Activated CD8-positive, alpha-beta memory T cell treated with anti-CD3 and anti-CD28 coated beads for 1 hour (primary cell): ENCODE data around the gene KPNA4.
"Not testable (repeated sequence)": the region's sequence is repeated elsewhere in the genome, so short reads cannot be mapped to it uniquely, and the experiment has no call there.

ENCODE experiments used
- DNase-seq, 2 donors: peaks; one replicate each; pipeline ENCODE4 v3.0.0-alpha.2; 2020; ENCODE audit warnings: low read depth in 1 of 2; ENCODE audit errors: extremely low read depth in 1 of 2

KPNA4 gene

GRCh38 chr3:160516391-160516790 lies 49.0 kb downstream of the KPNA4 start:
- not testable (repeated sequence) for DNase-seq

- no peak for DNase-seq
Observed at GRCh38 chr3:160501325-160501724, 64.0 kb downstream of the KPNA4 start.

GRCh38 chr3:160498202-160498601 lies 67.2 kb downstream of the KPNA4 start:
- no peak for DNase-seq

- DNase-seq, result no peak
Observed at GRCh38 chr3:160490166-160490565, 75.2 kb downstream of the KPNA4 start.

- DNase-seq, result no peak
Observed at GRCh38 chr3:160486459-160486869, 78.9 kb downstream of the KPNA4 start.

- DNase-seq, result no peak
Observed at GRCh38 chr3:160482796-160483195, 82.6 kb downstream of the KPNA4 start.

- DNase-seq, result no peak
Observed at GRCh38 chr3:160481856-160482255, 83.5 kb downstream of the KPNA4 start.

GRCh38 chr3:160480931-160481330 lies 84.4 kb downstream of the KPNA4 start:
- DNase-seq, result no peak

- no peak for DNase-seq
Observed at GRCh38 chr3:160479376-160479775, 86.0 kb downstream of the KPNA4 start.

- no peak for DNase-seq
Observed at GRCh38 chr3:160478338-160478737, 87.0 kb downstream of the KPNA4 start.

- no peak for DNase-seq
Observed at GRCh38 chr3:160477750-160478149, 87.6 kb downstream of the KPNA4 start.

GRCh38 chr3:160475884-160476283 lies 89.5 kb downstream of the KPNA4 start:
- DNase-seq, result no peak

GRCh38 chr3:160475153-160475552 lies 90.2 kb downstream of the KPNA4 start:
- DNase-seq, result no peak

- no peak for DNase-seq
Observed at GRCh38 chr3:160474416-160474838, 90.9 kb downstream of the KPNA4 start.

- no peak for DNase-seq
Observed at GRCh38 chr3:160473978-160474377, 91.4 kb downstream of the KPNA4 start.

GRCh38 chr3:160473221-160473620 lies 92.2 kb downstream of the KPNA4 start:
- no peak for DNase-seq

GRCh38 chr3:160472344-160472743 lies 93.0 kb downstream of the KPNA4 start:
- no peak for DNase-seq

GRCh38 chr3:160471892-160472291 lies 93.5 kb downstream of the KPNA4 start:
- DNase-seq, result no peak

GRCh38 chr3:160470181-160470580 lies 95.2 kb downstream of the KPNA4 start:
- DNase-seq, result no peak

- DNase-seq, result no peak
Observed at GRCh38 chr3:160464971-160465370, 100.4 kb downstream of the KPNA4 start.

GRCh38 chr3:160464321-160464720 lies 101.0 kb downstream of the KPNA4 start:
- no peak for DNase-seq

- DNase-seq, result no peak
Observed at GRCh38 chr3:160460033-160460432, 105.3 kb downstream of the KPNA4 start.

- no peak for DNase-seq
Observed at GRCh38 chr3:160459450-160459970, 105.9 kb downstream of the KPNA4 start.
